K562 (cell line): ENCODE data around the gene RNF26. TPM values are rescaled to one million over a fixed set of nuclear protein-coding genes. Genes with fewer than 3 reads are reported as not detected.

Source experiments
- ATAC-seq: fragments of 200-7000 bp; cut with Tn5 transposase; 3 replicates; pipeline ENCODE4 v1.9.1; 2020; ENCODE audit warnings: moderate library complexity
- BruUV-seq: library from RNA; stranded (reverse); fragments of 400-500 nt; replicated peaks from 2 replicates; lab custom pipeline; 2021; lab: Mats Ljungman, UMichigan
- CTCF ChIA-PET: fragments of 300-600 bp; formaldehyde crosslinking; extraction: SDS; loops from one replicate; lab custom pipeline; 2021; ENCODE audit warnings: low intra/inter-chr PET ratio; lab: Yijun Ruan, JAX
- POLR2A ChIA-PET: fragments of 300-600, 350-650 bp; sonication (Branson Sonifier 250); formaldehyde crosslinking; extraction: SDS; loops from one replicate; lab custom pipeline; 2021; ENCODE audit warnings: antibody characterized with exemption, inconsistent platforms; lab: Yijun Ruan, JAX
- DNase-seq, 4 experiments: peaks; one replicate each; pipeline versions ENCODE4 v3.0.0 to v3.0.0-alpha.2; 2011 to 2018; ENCODE audit warnings: low spot score in 3 of 4, mixed read lengths in 3 of 4; ENCODE audit errors: extremely low read depth in 1 of 4
- FAIRE-seq: peaks from 2 replicates; lab custom pipeline; 2011; peaks lifted over from hg19 to GRCh38; lab: Jason Lieb, UNC
- H2AFZ ChIP-seq: 2 replicates; pipeline ENCODE4 v1.6.0; 2011; ENCODE audit warnings: low read depth, low read length, control low read depth, inconsistent platforms
- H3K27ac ChIP-seq: fragments of 200-600 bp; 3 replicates; pipeline ENCODE4 v1.8.0; 2011; ENCODE audit warnings: low read depth, mild to moderate bottlenecking, control low read depth, inconsistent platforms, low read length, moderate library complexity, mixed read lengths; ENCODE audit errors: extremely low read depth
- H3K27me3 ChIP-seq, 2 experiments: fragments of 300-600 bp in 1 of 2; 2 replicates in 1 of 2; 3 replicates in 1 of 2; pipeline versions ENCODE4 v1.6.0 to v1.8.0; 2011; ENCODE audit warnings: inconsistent platforms in 2 of 2, low read length in 2 of 2, mild to moderate bottlenecking in 1 of 2, mixed read lengths in 1 of 2, moderate library complexity in 1 of 2; ENCODE audit not compliant: control insufficient read depth in 2 of 2, insufficient read depth in 2 of 2
- H3K36me3 ChIP-seq: fragments of 300-600 bp; 3 replicates; pipeline ENCODE4 v1.8.0; 2011; ENCODE audit warnings: mild to moderate bottlenecking, low read length, inconsistent platforms; ENCODE audit not compliant: control insufficient read depth, insufficient read depth
- H3K4me1 ChIP-seq, 2 experiments: fragments of 200-600 bp in 1 of 2; replicated peaks in 1 of 2; 2 replicates in 1 of 2; 3 replicates in 1 of 2; pipeline versions ENCODE4 v1.5.1 to v1.8.0; 2011; ENCODE audit warnings: inconsistent platforms in 2 of 2, low read length in 2 of 2, mild to moderate bottlenecking in 1 of 2, mixed read lengths in 1 of 2, moderate library complexity in 1 of 2; ENCODE audit not compliant: control insufficient read depth in 2 of 2, insufficient read depth in 2 of 2
- H3K4me2 ChIP-seq: 2 replicates; pipeline ENCODE4 v1.6.1; 2011; ENCODE audit warnings: low read length, control low read depth, inconsistent platforms, mixed read lengths; ENCODE audit not compliant: insufficient read depth
- H3K4me3 ChIP-seq: fragments of 200-600 bp; sonication (generic), shearing (Covaris generic); 2 replicates; pipeline ENCODE4 v1.5.1; 2016; ENCODE audit warnings: control low read depth, inconsistent platforms
- H3K79me2 ChIP-seq: fragments of 200-600 bp; 3 replicates; pipeline ENCODE4 v1.8.0; 2011; ENCODE audit warnings: low read length, inconsistent platforms; ENCODE audit not compliant: control insufficient read depth, insufficient read depth
- H3K9ac ChIP-seq, 2 experiments: 2 replicates each; pipeline versions ENCODE4 v1.6.0 to v1.6.1; 2011; ENCODE audit warnings: low read depth in 2 of 2, low read length in 2 of 2, control low read depth in 1 of 2, inconsistent platforms in 1 of 2, mild to moderate bottlenecking in 1 of 2, mixed read lengths in 1 of 2; ENCODE audit not compliant: insufficient read depth in 1 of 2
- H3K9me1 ChIP-seq: one replicate; pipeline ENCODE4 v1.6.0; 2011; ENCODE audit warnings: inconsistent platforms, mild to moderate bottlenecking, low read length, moderate library complexity; ENCODE audit not compliant: control insufficient read depth, insufficient read depth
- H3K9me3 ChIP-seq: replicated peaks from 2 replicates; pipeline ENCODE4 v1.5.1; 2011; ENCODE audit warnings: low read depth, low read length, inconsistent platforms; ENCODE audit not compliant: control insufficient read depth, insufficient read depth
- H4K20me1 ChIP-seq: replicated peaks from 2 replicates; pipeline ENCODE4 v1.6.1; 2011; ENCODE audit warnings: low read length, inconsistent platforms, mixed read lengths; ENCODE audit not compliant: control insufficient read depth, insufficient read depth
- CREB1 ChIP-seq, 2 experiments: sonication (generic) in 1 of 2; formaldehyde crosslinking in 1 of 2; IDR thresholded peaks; 2 replicates each; pipeline versions ENCODE4 v1.6.1 to v1.8.0; 2012 to 2022; ENCODE audit warnings: inconsistent platforms in 1 of 2, mild to moderate bottlenecking in 1 of 2, missing genetic modification reagents in 1 of 2, moderate library complexity in 1 of 2
- E2F6 ChIP-seq, 2 experiments: IDR thresholded peaks; 2 replicates each; pipeline ENCODE4 v1.6.1; 2011; ENCODE audit warnings: borderline replicate concordance in 1 of 2, control low read depth in 1 of 2, low read depth in 1 of 2, low read length in 1 of 2, mild to moderate bottlenecking in 1 of 2, mixed read lengths in 1 of 2, moderate library complexity in 1 of 2; ENCODE audit not compliant: insufficient read depth in 1 of 2, insufficient read length in 1 of 2, poor library complexity in 1 of 2, severe bottlenecking in 1 of 2; ENCODE audit errors: extremely low read depth in 1 of 2
- ERF ChIP-seq: fragments of 450-650 bp; formaldehyde crosslinking; IDR thresholded peaks from 2 replicates; pipeline ENCODE4 v1.4.0; 2020; ENCODE audit warnings: mild to moderate bottlenecking, mixed read lengths
- ETV6 ChIP-seq, 3 experiments: fragments of 150-350 bp in 1 of 3; sonication (generic) in 1 of 3; formaldehyde crosslinking in 1 of 3; IDR thresholded peaks; 2 replicates each; pipeline versions ENCODE4 v1.6.1 to v1.8.0; 2014 to 2022; ENCODE audit warnings: borderline replicate concordance in 2 of 3, low read depth in 2 of 3, antibody characterized with exemption in 1 of 3, low read length in 1 of 3, mild to moderate bottlenecking in 1 of 3, missing genetic modification reagents in 1 of 3
- ILF3 ChIP-seq: fragments of 450-650 bp; IDR thresholded peaks from 2 replicates; pipeline ENCODE4 v1.6.1; 2018; ENCODE audit warnings: antibody characterized with exemption, mild to moderate bottlenecking, moderate library complexity, borderline replicate concordance
- MAZ ChIP-seq, 2 experiments: fragments of 450-650 bp in 1 of 2; sonication (generic) in 1 of 2; formaldehyde crosslinking; IDR thresholded peaks in 1 of 2; conservative IDR thresholded peaks in 1 of 2; 2 replicates each; pipeline versions ENCODE4 v1.4.0 to v1.5.0; 2020; ENCODE audit warnings: mild to moderate bottlenecking in 1 of 2, missing genetic modification reagents in 1 of 2
- MYC ChIP-seq, 2 experiments: fragments of 250-450 bp in 1 of 2; sonication (Bioruptor Pico) in 1 of 2; IDR thresholded peaks; 2 replicates each; pipeline versions ENCODE4 v1.5.1 to v1.6.1; 2012 to 2021; ENCODE audit warnings: low read depth in 2 of 2, borderline replicate concordance in 1 of 2, improper control_type of control experiment in 1 of 2, low read length in 1 of 2, mild to moderate bottlenecking in 1 of 2, moderate library complexity in 1 of 2
- NR2C2 ChIP-seq, 2 experiments: fragments of 200-800 bp in 1 of 2; sonication (Bioruptor generic) in 1 of 2; sonication (generic) in 1 of 2; formaldehyde crosslinking in 1 of 2; IDR thresholded peaks; 2 replicates each; pipeline versions ENCODE4 v1.6.1 to v1.8.0; 2016 to 2022; ENCODE audit warnings: mild to moderate bottlenecking in 1 of 2, missing compliant biosample characterization in 1 of 2, missing genetic modification characterization in 1 of 2, missing genetic modification reagents in 1 of 2
- SPI1 ChIP-seq: IDR thresholded peaks from 2 replicates; pipeline ENCODE4 v1.6.1; 2011; ENCODE audit warnings: low read depth, low read length, control low read depth, borderline replicate concordance
- ZNF354B ChIP-seq: fragments of 250-450 bp; sonication (Bioruptor Pico); IDR thresholded peaks from 2 replicates; pipeline ENCODE4 v1.4.0; 2020
- WGBS: fragments of 100-300 bp; shearing (Covaris generic); methylation state at CpG from one replicate; pipeline ENCODE4 v1.1.6; 2016; ENCODE audit warnings: low coverage, mixed read lengths; ENCODE audit not compliant: insufficient coverage; ENCODE audit errors: missing lambda C conversion rate; 5-methylcytosine and 5-hydroxymethylcytosine counted together
- in situ Hi-C: fragments of 300-500 bp; cut with MboI; formaldehyde crosslinking; loops from 4 replicates; pipeline ENCODE4 v1.15.0; 2018; ENCODE audit warnings: inconsistent platforms, mixed read lengths
- intact Hi-C: fragments of 100-400 bp; cut with micrococcal nuclease; formaldehyde crosslinking; loops from 2 replicates; pipeline ENCODE4 v1.14.2; 2022
- polyA plus RNA-seq, 8 experiments: library from polyadenylated mRNA; depleted of rRNA in 4 of 8; stranded (reverse) in 5 of 8; unstranded in 3 of 8; fragments of >200 nt; fragmentation: Nextera tagmentation in 2 of 8; fragmentation: Illumina TruSeq in 1 of 8; extraction: Ambion mirVana in 2 of 8; extraction: Trizol in 1 of 8; gene quantifications; 2 replicates each; pipeline versions ENCODE4 v1.2.1 to v1.2.3, GENCODE V29; 2011 to 2014; ENCODE audit warnings: inconsistent platforms in 1 of 8, missing spikeins in 1 of 8
- total RNA-seq, 7 experiments: library from RNA; depleted of rRNA in 6 of 7; stranded (reverse); fragments of >200 nt in 6 of 7; fragmentation: Illumina TruSeq in 2 of 7; extraction: Trizol in 2 of 7; gene quantifications; 2 replicates each; pipeline versions ENCODE4 v1.2.1 to v1.2.3, GENCODE V29; 2011 to 2021; ENCODE audit warnings: low replicate concordance in 1 of 7

Gene RNF26
- total and polyA plus RNA-seq, 9 of the 15 experiments (the other 6 are each of a cell fraction or from before 2014, with no cell fraction given): 5.3 to 53.6 (median 12.7) TPM

GRCh38 chr11:119320240-119320775 is 14.0 kb upstream of the RNF26 start (continued):
- TF ChIP-seq SPI1 (peak; percentile 60; the same call in 1 of the 2 replicates), ETV6 (IDR thresholded peaks at IDR 0.05; ENCODE audit: borderline replicate concordance in 1 of 2, low read depth in 2 of 2, low read length in 1 of 2) (0 out of 4 replicates have a peak, but pooled peaks of 1 of the 2 experiments have one; percentile 30), ETV6 (CRISPR knock-in tag; IDR thresholded peaks at IDR 0.05; ENCODE audit: borderline replicate concordance) (no peak), MYC (IDR thresholded peaks at IDR 0.05; ENCODE audit: low read depth, low read length) (no peak), MYC (CRISPR knock-in tag; IDR thresholded peaks at IDR 0.05; ENCODE audit: borderline replicate concordance, low read depth) (0 out of 2 replicates have a peak, but pooled peaks have one; percentile 36), CREB1 (IDR thresholded peaks at IDR 0.05) (0 out of 2 replicates have a peak, but pooled peaks have one; percentile 3), CREB1 (CRISPR knock-in tag; IDR thresholded peaks at IDR 0.05) (no peak)

GRCh38 chr11:119320776-119321524 is 13.4 kb upstream of the RNF26 start:
- POLR2A ChIA-PET: interaction anchor here (0.5 to 5.1 kb wide), 20 partner anchors 11 to 804 kb away, joined by 3 to 22 read pairs (median 4); partner anchors contain the start of genes C2CD2L, CBL, RNF26 and USP2
- in situ Hi-C loops (no loop called here), intact Hi-C loops (loop anchor here (5.0 kb wide), 1 partner anchor 394 kb away; the partner anchor contains the start of gene BCL9L)
- Histone ChIP-seq H3K9me1 (no peaks in the 10 kb centered on the region), H3K27ac (peak overlapping the region; percentile 93), H3K4me1 (peaks cover 47 to 66% of the 10 kb centered on the region in 2 experiments), H4K20me1 (no peaks in the 10 kb centered on the region), H2AFZ (peak overlapping the region; percentile 99), H3K9me3 (no peaks in the 10 kb centered on the region), H3K79me2 (peaks cover 21% of the 10 kb centered on the region; the same call in 2 of the 3 replicates), H3K4me3 (peak overlapping the region; percentile 48), H3K9ac (peak overlapping the region; percentile 85 to 91), H3K36me3 (no peaks in the 10 kb centered on the region), H3K27me3 (no peaks in the 10 kb centered on the region; a peak in 1 of 5 replicates), H3K4me2 (peak overlapping the region; percentile 87)
- no peak for FAIRE-seq
- CTCF ChIA-PET: interaction anchor here (1.0 kb wide), 1 partner anchor 217 kb away, joined by 3 read pairs; no protein-coding TSS in a partner anchor
- BruUV-seq: TSS peak; percentile 46
- peak; percentile 73 for ATAC-seq
- peak; percentile 81 to 84 (median 83) for DNase-seq
- 1% methylated on average over 40 of the region's 60 CpGs for WGBS
- no peak for TF ChIP-seq ZNF354B (CRISPR knock-in tag)
- no peak for TF ChIP-seq ILF3
- TF ChIP-seq E2F6 (IDR thresholded peaks at IDR 0.05; ENCODE audit: borderline replicate concordance in 1 of 2, extremely low read depth in 1 of 2, insufficient read depth in 1 of 2, insufficient read length in 1 of 2, low read depth in 1 of 2, low read length in 1 of 2, poor library complexity in 1 of 2, severe bottlenecking in 1 of 2): peak in 1 of 2 experiments; percentile 90
- TF ChIP-seq ERF (CRISPR knock-in tag): no peak
- TF ChIP-seq MAZ (CRISPR knock-in tag; conservative IDR thresholded peaks at IDR 0.05 in 1 of 2, IDR thresholded peaks at IDR 0.05 in 1 of 2): peak; percentile 41 to 63; a peak in 2 of 4 replicates
- no peak for TF ChIP-seq NR2C2 (CRISPR knock-in tag; IDR thresholded peaks at IDR 0.05)
- TF ChIP-seq NR2C2 (tag; IDR thresholded peaks at IDR 0.05): peak; percentile 48; the same call in 1 of the 2 replicates
